GM12878 (cell line): ENCODE data around the gene VSTM1.

ENCODE experiments used
- CBX3 ChIP-seq: fragments of 200-600 bp; sonication (generic); IDR thresholded peaks from 2 replicates; pipeline ENCODE4 v1.6.1; 2016; ENCODE audit warnings: low read depth, borderline replicate concordance
- EP300 ChIP-seq, 2 experiments: fragments of 150-350 bp in 1 of 2; IDR thresholded peaks; 2 replicates each; pipeline ENCODE4 v1.6.1; 2011 to 2012; ENCODE audit warnings: low read depth in 2 of 2, low read length in 2 of 2, borderline replicate concordance in 1 of 2, improper control_type of control experiment in 1 of 2, inconsistent platforms in 1 of 2; ENCODE audit not compliant: control insufficient read depth in 1 of 2
- EZH2 ChIP-seq: IDR thresholded peaks from 2 replicates; pipeline ENCODE4 v1.6.1; 2012; ENCODE audit warnings: low read depth, mild to moderate bottlenecking, control low read depth, inconsistent platforms, low read length, borderline replicate concordance; ENCODE audit not compliant: control insufficient read depth
- FOXM1 ChIP-seq: IDR thresholded peaks from 2 replicates; pipeline ENCODE4 v1.6.1; 2012; ENCODE audit warnings: low read depth, mild to moderate bottlenecking, inconsistent platforms, low read length, moderate library complexity
- POLR2A ChIP-seq: IDR thresholded peaks from 2 replicates; pipeline ENCODE4 v1.6.1; 2011; ENCODE audit warnings: low read depth, mild to moderate bottlenecking, low read length
- RAD21 ChIP-seq: IDR thresholded peaks from 2 replicates; pipeline ENCODE4 v1.6.1; 2011; ENCODE audit warnings: mild to moderate bottlenecking, low read depth, low read length, moderate library complexity; ENCODE audit not compliant: insufficient read depth
- RUNX3 ChIP-seq: IDR thresholded peaks from 2 replicates; pipeline ENCODE4 v1.6.1; 2012; ENCODE audit warnings: low read length, inconsistent platforms
- SP1 ChIP-seq: IDR thresholded peaks from one replicate; pipeline ENCODE4 v1.6.1; 2011; ENCODE audit warnings: low read depth, low read length
- TF ChIP-seq, protein P1 (sequence below), 3 experiments: IDR thresholded peaks in 2 of 3; conservative IDR thresholded peaks in 1 of 3; 2 replicates each; pipeline ENCODE4 v1.5.1; 2011; ENCODE audit warnings: low read depth in 3 of 3, low read length in 3 of 3, mild to moderate bottlenecking in 3 of 3, control low read depth in 2 of 3, moderate library complexity in 2 of 3, inconsistent platforms in 1 of 3, mixed read lengths in 1 of 3; ENCODE audit not compliant: control insufficient read depth in 2 of 3, insufficient read depth in 1 of 3; ENCODE audit errors: extremely low read depth in 1 of 3
- TF ChIP-seq, protein P2 (sequence below): fragments of 150-350 bp; IDR thresholded peaks from 2 replicates; pipeline ENCODE4 v1.6.1; 2016; ENCODE audit warnings: low read depth, low read length
- TF ChIP-seq, protein P3 (sequence below): fragments of 450-650 bp; IDR thresholded peaks from 2 replicates; pipeline ENCODE4 v1.6.1; 2017; ENCODE audit warnings: mild to moderate bottlenecking, moderate library complexity
- TF ChIP-seq, protein P4 (sequence below): IDR thresholded peaks from 2 replicates; pipeline ENCODE4 v1.6.1; 2012; ENCODE audit warnings: mild to moderate bottlenecking, low read depth, low read length
- TF ChIP-seq, protein P5 (sequence below): IDR thresholded peaks from 2 replicates; pipeline ENCODE4 v1.6.1; 2012; ENCODE audit warnings: low read depth, low read length, improper control_type of control experiment

DNA sequence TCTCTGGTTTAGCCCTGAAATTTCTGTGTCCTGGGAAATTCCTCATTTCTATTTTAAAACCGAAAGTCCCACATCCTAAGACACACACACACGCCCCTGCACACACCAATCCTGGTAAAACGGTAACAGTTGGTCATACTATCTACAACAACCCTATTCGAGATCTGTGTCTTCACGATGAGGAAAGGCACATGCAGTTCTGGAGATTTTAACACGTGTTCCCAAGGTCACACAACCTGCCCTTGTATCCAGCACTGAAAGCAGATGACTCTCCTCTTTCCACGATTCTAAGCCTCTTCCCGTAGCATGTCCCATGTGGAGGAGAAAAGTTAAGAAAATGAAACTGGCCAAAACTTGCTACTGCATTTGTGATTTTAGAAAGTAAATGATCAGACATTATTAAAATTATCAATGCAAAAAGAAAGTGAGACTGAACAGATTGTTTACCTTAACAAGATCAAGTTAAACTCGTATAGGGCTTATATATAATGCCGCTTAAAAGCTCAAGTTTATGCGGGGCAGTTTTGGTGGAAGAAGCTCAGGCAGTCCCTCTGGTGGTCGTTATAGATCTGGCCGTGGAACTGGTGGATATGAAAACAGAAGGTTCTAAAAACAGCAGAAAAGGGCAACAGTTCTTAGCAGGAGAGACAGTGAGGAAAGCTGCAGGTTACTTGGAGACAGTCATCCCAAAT is 32.7 kb downstream of the VSTM1 start:
- TF ChIP-seq, protein P1, sequence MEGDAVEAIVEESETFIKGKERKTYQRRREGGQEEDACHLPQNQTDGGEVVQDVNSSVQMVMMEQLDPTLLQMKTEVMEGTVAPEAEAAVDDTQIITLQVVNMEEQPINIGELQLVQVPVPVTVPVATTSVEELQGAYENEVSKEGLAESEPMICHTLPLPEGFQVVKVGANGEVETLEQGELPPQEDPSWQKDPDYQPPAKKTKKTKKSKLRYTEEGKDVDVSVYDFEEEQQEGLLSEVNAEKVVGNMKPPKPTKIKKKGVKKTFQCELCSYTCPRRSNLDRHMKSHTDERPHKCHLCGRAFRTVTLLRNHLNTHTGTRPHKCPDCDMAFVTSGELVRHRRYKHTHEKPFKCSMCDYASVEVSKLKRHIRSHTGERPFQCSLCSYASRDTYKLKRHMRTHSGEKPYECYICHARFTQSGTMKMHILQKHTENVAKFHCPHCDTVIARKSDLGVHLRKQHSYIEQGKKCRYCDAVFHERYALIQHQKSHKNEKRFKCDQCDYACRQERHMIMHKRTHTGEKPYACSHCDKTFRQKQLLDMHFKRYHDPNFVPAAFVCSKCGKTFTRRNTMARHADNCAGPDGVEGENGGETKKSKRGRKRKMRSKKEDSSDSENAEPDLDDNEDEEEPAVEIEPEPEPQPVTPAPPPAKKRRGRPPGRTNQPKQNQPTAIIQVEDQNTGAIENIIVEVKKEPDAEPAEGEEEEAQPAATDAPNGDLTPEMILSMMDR (IDR thresholded peaks at IDR 0.05 in 2 of 3, conservative IDR thresholded peaks at IDR 0.05 in 1 of 3; ENCODE audit: control insufficient read depth in 2 of 3, extremely low read depth in 1 of 3, insufficient read depth in 1 of 3, low read depth in 3 of 3, low read length in 3 of 3), result 0 out of 6 replicates have a peak, but pooled peaks of 1 of the 3 experiments have one; percentile 5
- TF ChIP-seq SP1 (no peak), EZH2 (no peak), FOXM1 (no peak), POLR2A (no peak), EP300 (IDR thresholded peaks at IDR 0.05; ENCODE audit: borderline replicate concordance in 1 of 2, control insufficient read depth in 1 of 2, low read depth in 2 of 2, low read length in 2 of 2) (no peak), RAD21 (no peak), CBX3 (no peak), RUNX3 (no peak)
- TF ChIP-seq, protein P2, sequence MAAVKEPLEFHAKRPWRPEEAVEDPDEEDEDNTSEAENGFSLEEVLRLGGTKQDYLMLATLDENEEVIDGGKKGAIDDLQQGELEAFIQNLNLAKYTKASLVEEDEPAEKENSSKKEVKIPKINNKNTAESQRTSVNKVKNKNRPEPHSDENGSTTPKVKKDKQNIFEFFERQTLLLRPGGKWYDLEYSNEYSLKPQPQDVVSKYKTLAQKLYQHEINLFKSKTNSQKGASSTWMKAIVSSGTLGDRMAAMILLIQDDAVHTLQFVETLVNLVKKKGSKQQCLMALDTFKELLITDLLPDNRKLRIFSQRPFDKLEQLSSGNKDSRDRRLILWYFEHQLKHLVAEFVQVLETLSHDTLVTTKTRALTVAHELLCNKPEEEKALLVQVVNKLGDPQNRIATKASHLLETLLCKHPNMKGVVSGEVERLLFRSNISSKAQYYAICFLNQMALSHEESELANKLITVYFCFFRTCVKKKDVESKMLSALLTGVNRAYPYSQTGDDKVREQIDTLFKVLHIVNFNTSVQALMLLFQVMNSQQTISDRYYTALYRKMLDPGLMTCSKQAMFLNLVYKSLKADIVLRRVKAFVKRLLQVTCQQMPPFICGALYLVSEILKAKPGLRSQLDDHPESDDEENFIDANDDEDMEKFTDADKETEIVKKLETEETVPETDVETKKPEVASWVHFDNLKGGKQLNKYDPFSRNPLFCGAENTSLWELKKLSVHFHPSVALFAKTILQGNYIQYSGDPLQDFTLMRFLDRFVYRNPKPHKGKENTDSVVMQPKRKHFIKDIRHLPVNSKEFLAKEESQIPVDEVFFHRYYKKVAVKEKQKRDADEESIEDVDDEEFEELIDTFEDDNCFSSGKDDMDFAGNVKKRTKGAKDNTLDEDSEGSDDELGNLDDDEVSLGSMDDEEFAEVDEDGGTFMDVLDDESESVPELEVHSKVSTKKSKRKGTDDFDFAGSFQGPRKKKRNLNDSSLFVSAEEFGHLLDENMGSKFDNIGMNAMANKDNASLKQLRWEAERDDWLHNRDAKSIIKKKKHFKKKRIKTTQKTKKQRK, result no peak
- TF ChIP-seq, protein P3, sequence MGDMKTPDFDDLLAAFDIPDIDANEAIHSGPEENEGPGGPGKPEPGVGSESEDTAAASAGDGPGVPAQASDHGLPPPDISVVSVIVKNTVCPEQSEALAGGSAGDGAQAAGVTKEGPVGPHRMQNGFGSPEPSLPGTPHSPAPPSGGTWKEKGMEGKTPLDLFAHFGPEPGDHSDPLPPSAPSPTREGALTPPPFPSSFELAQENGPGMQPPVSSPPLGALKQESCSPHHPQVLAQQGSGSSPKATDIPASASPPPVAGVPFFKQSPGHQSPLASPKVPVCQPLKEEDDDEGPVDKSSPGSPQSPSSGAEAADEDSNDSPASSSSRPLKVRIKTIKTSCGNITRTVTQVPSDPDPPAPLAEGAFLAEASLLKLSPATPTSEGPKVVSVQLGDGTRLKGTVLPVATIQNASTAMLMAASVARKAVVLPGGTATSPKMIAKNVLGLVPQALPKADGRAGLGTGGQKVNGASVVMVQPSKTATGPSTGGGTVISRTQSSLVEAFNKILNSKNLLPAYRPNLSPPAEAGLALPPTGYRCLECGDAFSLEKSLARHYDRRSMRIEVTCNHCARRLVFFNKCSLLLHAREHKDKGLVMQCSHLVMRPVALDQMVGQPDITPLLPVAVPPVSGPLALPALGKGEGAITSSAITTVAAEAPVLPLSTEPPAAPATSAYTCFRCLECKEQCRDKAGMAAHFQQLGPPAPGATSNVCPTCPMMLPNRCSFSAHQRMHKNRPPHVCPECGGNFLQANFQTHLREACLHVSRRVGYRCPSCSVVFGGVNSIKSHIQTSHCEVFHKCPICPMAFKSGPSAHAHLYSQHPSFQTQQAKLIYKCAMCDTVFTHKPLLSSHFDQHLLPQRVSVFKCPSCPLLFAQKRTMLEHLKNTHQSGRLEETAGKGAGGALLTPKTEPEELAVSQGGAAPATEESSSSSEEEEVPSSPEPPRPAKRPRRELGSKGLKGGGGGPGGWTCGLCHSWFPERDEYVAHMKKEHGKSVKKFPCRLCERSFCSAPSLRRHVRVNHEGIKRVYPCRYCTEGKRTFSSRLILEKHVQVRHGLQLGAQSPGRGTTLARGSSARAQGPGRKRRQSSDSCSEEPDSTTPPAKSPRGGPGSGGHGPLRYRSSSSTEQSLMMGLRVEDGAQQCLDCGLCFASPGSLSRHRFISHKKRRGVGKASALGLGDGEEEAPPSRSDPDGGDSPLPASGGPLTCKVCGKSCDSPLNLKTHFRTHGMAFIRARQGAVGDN, result no peak
- TF ChIP-seq, protein P4, sequence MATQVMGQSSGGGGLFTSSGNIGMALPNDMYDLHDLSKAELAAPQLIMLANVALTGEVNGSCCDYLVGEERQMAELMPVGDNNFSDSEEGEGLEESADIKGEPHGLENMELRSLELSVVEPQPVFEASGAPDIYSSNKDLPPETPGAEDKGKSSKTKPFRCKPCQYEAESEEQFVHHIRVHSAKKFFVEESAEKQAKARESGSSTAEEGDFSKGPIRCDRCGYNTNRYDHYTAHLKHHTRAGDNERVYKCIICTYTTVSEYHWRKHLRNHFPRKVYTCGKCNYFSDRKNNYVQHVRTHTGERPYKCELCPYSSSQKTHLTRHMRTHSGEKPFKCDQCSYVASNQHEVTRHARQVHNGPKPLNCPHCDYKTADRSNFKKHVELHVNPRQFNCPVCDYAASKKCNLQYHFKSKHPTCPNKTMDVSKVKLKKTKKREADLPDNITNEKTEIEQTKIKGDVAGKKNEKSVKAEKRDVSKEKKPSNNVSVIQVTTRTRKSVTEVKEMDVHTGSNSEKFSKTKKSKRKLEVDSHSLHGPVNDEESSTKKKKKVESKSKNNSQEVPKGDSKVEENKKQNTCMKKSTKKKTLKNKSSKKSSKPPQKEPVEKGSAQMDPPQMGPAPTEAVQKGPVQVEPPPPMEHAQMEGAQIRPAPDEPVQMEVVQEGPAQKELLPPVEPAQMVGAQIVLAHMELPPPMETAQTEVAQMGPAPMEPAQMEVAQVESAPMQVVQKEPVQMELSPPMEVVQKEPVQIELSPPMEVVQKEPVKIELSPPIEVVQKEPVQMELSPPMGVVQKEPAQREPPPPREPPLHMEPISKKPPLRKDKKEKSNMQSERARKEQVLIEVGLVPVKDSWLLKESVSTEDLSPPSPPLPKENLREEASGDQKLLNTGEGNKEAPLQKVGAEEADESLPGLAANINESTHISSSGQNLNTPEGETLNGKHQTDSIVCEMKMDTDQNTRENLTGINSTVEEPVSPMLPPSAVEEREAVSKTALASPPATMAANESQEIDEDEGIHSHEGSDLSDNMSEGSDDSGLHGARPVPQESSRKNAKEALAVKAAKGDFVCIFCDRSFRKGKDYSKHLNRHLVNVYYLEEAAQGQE, result no peak
- TF ChIP-seq, protein P5, sequence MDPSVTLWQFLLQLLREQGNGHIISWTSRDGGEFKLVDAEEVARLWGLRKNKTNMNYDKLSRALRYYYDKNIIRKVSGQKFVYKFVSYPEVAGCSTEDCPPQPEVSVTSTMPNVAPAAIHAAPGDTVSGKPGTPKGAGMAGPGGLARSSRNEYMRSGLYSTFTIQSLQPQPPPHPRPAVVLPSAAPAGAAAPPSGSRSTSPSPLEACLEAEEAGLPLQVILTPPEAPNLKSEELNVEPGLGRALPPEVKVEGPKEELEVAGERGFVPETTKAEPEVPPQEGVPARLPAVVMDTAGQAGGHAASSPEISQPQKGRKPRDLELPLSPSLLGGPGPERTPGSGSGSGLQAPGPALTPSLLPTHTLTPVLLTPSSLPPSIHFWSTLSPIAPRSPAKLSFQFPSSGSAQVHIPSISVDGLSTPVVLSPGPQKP, result no peak
